ENCODE results near the gene PRRG4.

DNA sequence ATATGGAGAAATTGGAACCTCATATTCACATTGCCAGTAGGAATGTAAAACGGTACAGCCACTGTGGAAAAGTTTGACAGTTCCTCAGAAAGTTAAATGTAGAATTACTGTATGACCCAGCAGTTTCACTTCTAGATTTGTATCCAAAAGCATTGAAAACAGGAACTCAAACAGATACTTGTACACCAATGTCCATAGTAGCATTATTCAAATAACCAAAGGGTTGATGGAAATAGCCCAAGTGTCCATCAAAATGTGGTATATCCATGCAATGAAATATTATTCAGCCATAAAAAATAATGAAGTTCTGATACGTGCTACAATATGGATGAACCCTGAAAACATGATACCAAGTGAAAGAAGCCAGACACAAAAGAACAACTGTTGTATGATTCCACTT is 17.8 kb downstream of the PRRG4 start:
- no peak for TF ChIP-seq POLR2A (IDR thresholded peaks at IDR 0.05)
- TF ChIP-seq, protein P1, sequence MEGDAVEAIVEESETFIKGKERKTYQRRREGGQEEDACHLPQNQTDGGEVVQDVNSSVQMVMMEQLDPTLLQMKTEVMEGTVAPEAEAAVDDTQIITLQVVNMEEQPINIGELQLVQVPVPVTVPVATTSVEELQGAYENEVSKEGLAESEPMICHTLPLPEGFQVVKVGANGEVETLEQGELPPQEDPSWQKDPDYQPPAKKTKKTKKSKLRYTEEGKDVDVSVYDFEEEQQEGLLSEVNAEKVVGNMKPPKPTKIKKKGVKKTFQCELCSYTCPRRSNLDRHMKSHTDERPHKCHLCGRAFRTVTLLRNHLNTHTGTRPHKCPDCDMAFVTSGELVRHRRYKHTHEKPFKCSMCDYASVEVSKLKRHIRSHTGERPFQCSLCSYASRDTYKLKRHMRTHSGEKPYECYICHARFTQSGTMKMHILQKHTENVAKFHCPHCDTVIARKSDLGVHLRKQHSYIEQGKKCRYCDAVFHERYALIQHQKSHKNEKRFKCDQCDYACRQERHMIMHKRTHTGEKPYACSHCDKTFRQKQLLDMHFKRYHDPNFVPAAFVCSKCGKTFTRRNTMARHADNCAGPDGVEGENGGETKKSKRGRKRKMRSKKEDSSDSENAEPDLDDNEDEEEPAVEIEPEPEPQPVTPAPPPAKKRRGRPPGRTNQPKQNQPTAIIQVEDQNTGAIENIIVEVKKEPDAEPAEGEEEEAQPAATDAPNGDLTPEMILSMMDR (IDR thresholded peaks at IDR 0.05), result no peak
